ENCODE data around the gene MCRIP2. TPM values are rescaled to one million over a fixed set of nuclear protein-coding genes. Genes with fewer than 3 reads are reported as not detected.

MCRIP2 gene
- total RNA-seq, 2 donors from 2014 or later = 41.2 to 47.5 TPM

DNA sequence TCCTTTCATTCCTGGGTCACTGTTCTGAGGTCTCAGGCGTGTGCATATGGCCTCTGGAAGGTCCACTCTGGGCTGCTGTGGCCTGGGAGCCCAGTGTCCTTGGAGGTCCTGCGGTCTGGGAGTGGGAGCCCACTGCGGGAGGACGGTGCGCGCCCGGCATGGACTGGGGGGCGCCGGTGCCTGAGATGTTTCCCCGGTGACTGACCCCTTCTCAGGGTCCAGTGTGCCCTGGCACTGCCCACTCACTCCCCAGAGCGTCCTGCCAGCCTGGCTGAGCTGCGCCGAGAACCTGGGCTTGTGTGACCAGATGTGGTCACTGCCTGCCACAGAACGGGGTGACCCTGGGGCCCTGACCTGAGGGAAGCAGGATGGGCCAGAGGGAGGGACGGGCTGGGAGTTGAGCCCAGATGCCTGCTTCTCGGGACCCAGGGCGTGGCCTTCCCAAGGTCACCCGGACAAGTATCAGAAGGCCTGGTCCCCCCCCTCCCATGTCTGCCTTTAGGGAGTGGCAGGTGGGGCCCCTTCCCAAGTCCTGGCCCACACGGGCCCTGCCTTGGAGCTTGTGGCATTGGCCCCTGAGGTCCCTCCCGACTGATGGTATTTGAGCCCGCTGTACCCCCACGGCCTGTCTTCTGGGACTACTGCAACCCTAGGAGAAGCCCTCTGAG is 32.7 kb downstream of the MCRIP2 start:
- TF ChIP-seq POLR2A (IDR thresholded peaks at IDR 0.05) = no peak
- TF ChIP-seq, protein P1, sequence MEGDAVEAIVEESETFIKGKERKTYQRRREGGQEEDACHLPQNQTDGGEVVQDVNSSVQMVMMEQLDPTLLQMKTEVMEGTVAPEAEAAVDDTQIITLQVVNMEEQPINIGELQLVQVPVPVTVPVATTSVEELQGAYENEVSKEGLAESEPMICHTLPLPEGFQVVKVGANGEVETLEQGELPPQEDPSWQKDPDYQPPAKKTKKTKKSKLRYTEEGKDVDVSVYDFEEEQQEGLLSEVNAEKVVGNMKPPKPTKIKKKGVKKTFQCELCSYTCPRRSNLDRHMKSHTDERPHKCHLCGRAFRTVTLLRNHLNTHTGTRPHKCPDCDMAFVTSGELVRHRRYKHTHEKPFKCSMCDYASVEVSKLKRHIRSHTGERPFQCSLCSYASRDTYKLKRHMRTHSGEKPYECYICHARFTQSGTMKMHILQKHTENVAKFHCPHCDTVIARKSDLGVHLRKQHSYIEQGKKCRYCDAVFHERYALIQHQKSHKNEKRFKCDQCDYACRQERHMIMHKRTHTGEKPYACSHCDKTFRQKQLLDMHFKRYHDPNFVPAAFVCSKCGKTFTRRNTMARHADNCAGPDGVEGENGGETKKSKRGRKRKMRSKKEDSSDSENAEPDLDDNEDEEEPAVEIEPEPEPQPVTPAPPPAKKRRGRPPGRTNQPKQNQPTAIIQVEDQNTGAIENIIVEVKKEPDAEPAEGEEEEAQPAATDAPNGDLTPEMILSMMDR (IDR thresholded peaks at IDR 0.05) = no peak
- Histone ChIP-seq H3K9me3 (no peaks in the 10 kb centered on the region), H3K4me1 (peaks cover 34% of the 10 kb centered on the region), H3K27ac (peak overlapping the region in 1 of 4 donors; percentile 12), H3K27me3 (no peaks in the 10 kb centered on the region), H3K4me3 (no peak overlapping the region), H3K36me3 (replicated peaks in 1 of 2; ENCODE audit: insufficient read depth in 1 of 2, low read depth in 2 of 2) (peaks cover 0 to 21% of the 10 kb centered on the region in 2 donors)
- 40 to 63% methylated on average over 3 to 22 of the region's 22 CpGs for WGBS, 2 donors
- ATAC-seq (no peak), DNase-seq (no peak)
- intact Hi-C loops (cut with DNase I) = no loop called here

DNA sequence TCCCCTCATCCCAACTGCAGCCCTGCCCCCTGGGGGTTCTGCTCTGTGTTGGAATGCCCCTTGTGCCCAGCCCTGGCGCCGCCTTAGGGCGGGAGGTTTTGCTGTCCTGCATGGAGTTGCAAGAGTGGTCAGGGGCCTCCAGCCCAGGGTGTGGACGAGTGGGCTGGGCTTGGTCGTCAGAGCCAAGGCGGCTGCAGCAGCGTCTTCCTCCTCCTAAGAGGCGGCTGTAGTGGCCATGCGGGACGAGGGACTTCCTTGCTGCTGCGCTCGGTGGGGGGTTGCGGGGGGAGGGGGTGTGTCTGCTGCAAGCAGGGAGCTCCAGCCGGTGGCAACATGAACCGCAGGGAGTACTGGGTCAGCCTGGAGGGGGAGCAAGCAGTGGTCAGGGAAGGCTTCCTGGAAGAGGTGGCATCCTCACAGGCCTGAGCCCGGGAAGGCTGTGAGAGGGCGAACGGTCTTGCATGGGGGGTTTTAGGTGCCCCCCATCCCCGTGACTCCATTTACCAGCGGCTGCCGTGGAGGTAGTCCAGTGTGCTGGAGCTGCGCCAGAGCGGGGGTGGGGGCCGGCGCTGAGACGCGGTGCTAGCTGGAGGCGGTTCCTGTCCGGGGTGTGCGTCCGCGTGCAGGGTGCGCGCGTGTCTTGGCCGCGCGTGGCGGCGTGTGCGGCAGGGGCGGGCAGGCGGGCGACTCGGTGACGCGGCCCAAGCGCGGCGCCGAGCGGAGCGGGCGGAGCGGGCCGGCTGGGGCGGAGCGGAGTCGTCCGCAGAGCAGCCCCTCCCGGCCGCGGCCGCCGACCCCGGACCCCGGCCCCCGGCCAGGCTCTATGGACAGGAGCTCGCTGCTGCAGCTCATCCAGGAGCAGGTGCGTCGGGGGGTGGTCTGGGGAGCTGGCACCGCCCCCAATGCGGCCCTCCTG is 33.6 kb downstream of the MCRIP2 start, which contains the start of gene RHBDL1:
Gene RHBDL1 (plus strand): TSS at position 704 of the 916 bp plus-strand sequence. CDS start 120 bp downstream, at position 824.
- no peak within 1 kb of the TSS for H3K27ac ChIP-seq

DNA sequence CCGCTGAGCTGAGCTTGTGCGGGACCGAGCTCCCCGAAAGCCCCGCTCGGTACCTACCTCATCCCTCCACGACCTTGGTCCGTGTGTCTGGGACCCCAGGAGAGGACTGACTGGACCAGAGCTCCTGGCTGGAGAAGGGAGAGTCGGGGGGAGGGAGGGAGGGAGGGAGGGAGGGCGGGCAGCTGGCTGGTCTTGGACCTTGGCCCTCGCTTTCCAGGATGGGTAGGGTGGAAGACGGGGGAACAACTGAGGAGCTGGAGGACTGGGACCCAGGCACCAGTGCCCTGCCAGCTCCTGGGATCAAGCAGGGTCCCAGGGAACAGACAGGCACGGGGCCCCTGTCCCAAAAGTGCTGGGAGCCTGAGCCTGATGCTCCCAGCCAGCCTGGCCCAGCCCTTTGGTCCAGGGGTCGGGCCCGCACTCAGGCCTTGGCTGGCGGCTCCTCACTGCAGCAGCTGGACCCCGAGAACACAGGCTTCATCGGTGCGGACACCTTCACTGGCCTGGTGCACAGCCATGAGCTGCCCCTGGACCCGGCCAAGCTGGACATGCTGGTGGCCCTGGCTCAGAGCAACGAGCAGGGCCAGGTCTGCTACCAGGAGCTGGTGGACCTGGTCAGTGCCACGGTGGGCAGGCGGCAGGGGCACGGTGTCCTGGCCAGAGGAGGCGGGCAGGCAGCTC is 34.4 kb downstream of the MCRIP2 start:
- WGBS, 2 donors = 8 to 39% methylated on average over 4 to 25 of the region's 25 CpGs
- ATAC-seq = no peak
- no peak for DNase-seq
- H3K4me1 ChIP-seq = peaks cover 37% of the 10 kb centered on the region
- H3K4me3 ChIP-seq = no peak overlapping the region
- TF ChIP-seq, protein P1 (IDR thresholded peaks at IDR 0.05) = no peak
- TF ChIP-seq POLR2A (IDR thresholded peaks at IDR 0.05) = no peak
- no peak overlapping the region for H3K27ac ChIP-seq
- intact Hi-C loops (cut with DNase I) = no loop called here
- peaks cover 0 to 17% of the 10 kb centered on the region in 2 donors for H3K36me3 ChIP-seq (replicated peaks in 1 of 2; ENCODE audit: insufficient read depth in 1 of 2, low read depth in 2 of 2)
- H3K9me3 ChIP-seq = no peaks in the 10 kb centered on the region
- no peaks in the 10 kb centered on the region for H3K27me3 ChIP-seq

More for the DNA sequence above, 33.6 kb downstream of the MCRIP2 start, which contains the start of gene RHBDL1:
- DNase-seq (peak in 2 of 4 donors; percentile 53 to 59), ATAC-seq (no peak)
- TF ChIP-seq, protein P1 (IDR thresholded peaks at IDR 0.05) = no peak
- no peak for TF ChIP-seq POLR2A (IDR thresholded peaks at IDR 0.05)
- peaks cover 0 to 19% of the 10 kb centered on the region in 2 donors for H3K36me3 ChIP-seq (replicated peaks in 1 of 2; ENCODE audit: insufficient read depth in 1 of 2, low read depth in 2 of 2)
- intact Hi-C loops (cut with DNase I) = no loop called here
- H3K9me3 ChIP-seq = no peaks in the 10 kb centered on the region
- H3K27me3 ChIP-seq = no peaks in the 10 kb centered on the region
- peaks cover 31% of the 10 kb centered on the region for H3K4me1 ChIP-seq
- no peak within 1 kb of the TSS for H3K4me3 ChIP-seq
- 0 to 7% methylated on average over 6 to 71 of the region's 73 CpGs for WGBS, 2 donors

- DNase-seq (no peak), ATAC-seq (no peak)
- H3K36me3 ChIP-seq (replicated peaks in 1 of 2; ENCODE audit: insufficient read depth in 1 of 2, low read depth in 2 of 2) = peaks cover 0 to 12% of the 10 kb centered on the region in 2 donors
- no peak overlapping the region for H3K4me3 ChIP-seq
- intact Hi-C loops (cut with DNase I) = no loop called here
- WGBS, 2 donors = 84 to 86% methylated on average over 10 to 21 of the region's 21 CpGs
- H3K27me3 ChIP-seq = no peaks in the 10 kb centered on the region
- no peak for TF ChIP-seq POLR2A (IDR thresholded peaks at IDR 0.05)
- TF ChIP-seq, protein P1 (IDR thresholded peaks at IDR 0.05) = no peak
- H3K27ac ChIP-seq = no peak overlapping the region
- H3K9me3 ChIP-seq = no peaks in the 10 kb centered on the region
- H3K4me1 ChIP-seq = peaks cover 42% of the 10 kb centered on the region
These were observed 34.9 kb downstream of the MCRIP2 start for GRCh38 chr16:676565-676902.

Measured in body of pancreas (tissue), 4 donors.